GM12878 (cell line): Measurements from ENCODE around the gene MSI2. TPM values are rescaled to one million over a fixed set of nuclear protein-coding genes. Genes with fewer than 3 reads are reported as not detected.

Source experiments
- CUX1 ChIP-seq: IDR thresholded peaks from 2 replicates; pipeline ENCODE4 v1.6.1; 2012; ENCODE audit warnings: improper control_type of control experiment, low read depth, low read length; ENCODE audit not compliant: insufficient replicate concordance
- E4F1 ChIP-seq: fragments of 450-650 bp; IDR thresholded peaks from 2 replicates; pipeline ENCODE4 v1.6.1; 2018; ENCODE audit warnings: borderline replicate concordance, mild to moderate bottlenecking; ENCODE audit not compliant: partially characterized antibody
- EP300 ChIP-seq, 2 experiments: fragments of 150-350 bp in 1 of 2; IDR thresholded peaks; 2 replicates each; pipeline ENCODE4 v1.6.1; 2011 to 2012; ENCODE audit warnings: low read depth in 2 of 2, low read length in 2 of 2, borderline replicate concordance in 1 of 2, improper control_type of control experiment in 1 of 2, inconsistent platforms in 1 of 2; ENCODE audit not compliant: control insufficient read depth in 1 of 2
- FOXK2 ChIP-seq: fragments of 450-650 bp; IDR thresholded peaks from 2 replicates; pipeline ENCODE4 v1.6.1; 2017; ENCODE audit warnings: mild to moderate bottlenecking, moderate library complexity
- GABPA ChIP-seq: IDR thresholded peaks from 2 replicates; pipeline ENCODE4 v1.6.1; 2014; ENCODE audit warnings: antibody characterized with exemption, low read depth, mild to moderate bottlenecking, inconsistent platforms
- GATAD2B ChIP-seq: fragments of 450-650 bp; conservative IDR thresholded peaks from 2 replicates; pipeline ENCODE4 v1.6.1; 2017; ENCODE audit warnings: low read depth, mild to moderate bottlenecking, moderate library complexity
- HSF1 ChIP-seq: fragments of 150-350 bp; IDR thresholded peaks from 2 replicates; pipeline ENCODE4 v1.6.1; 2014; ENCODE audit warnings: mild to moderate bottlenecking, low read depth, low read length
- MEF2B ChIP-seq: fragments of 450-650 bp; IDR thresholded peaks from 2 replicates; pipeline ENCODE4 v1.6.1; 2018; ENCODE audit warnings: mild to moderate bottlenecking, moderate library complexity; ENCODE audit not compliant: partially characterized antibody, poor library complexity, severe bottlenecking
- MYC ChIP-seq: IDR thresholded peaks from 2 replicates; pipeline ENCODE4 v1.6.1; 2011; ENCODE audit warnings: mild to moderate bottlenecking, low read length, moderate library complexity, inconsistent platforms; ENCODE audit not compliant: insufficient read depth, insufficient replicate concordance, insufficient read length, severe bottlenecking
- NR2F1 ChIP-seq: fragments of 450-650 bp; conservative IDR thresholded peaks from 2 replicates; pipeline ENCODE4 v1.6.1; 2017; ENCODE audit warnings: mild to moderate bottlenecking
- PAX5 ChIP-seq: IDR thresholded peaks from 2 replicates; pipeline ENCODE4 v1.6.1; 2011; ENCODE audit warnings: low read depth, low read length, borderline replicate concordance
- PML ChIP-seq: IDR thresholded peaks from 2 replicates; pipeline ENCODE4 v1.6.1; 2012; ENCODE audit warnings: low read length, inconsistent platforms
- POLR2AphosphoS5 ChIP-seq: IDR thresholded peaks from 2 replicates; pipeline ENCODE4 v1.6.1; 2011; ENCODE audit warnings: mild to moderate bottlenecking, low read length, inconsistent platforms
- POU2F2 ChIP-seq: IDR thresholded peaks from 3 replicates; pipeline ENCODE4 v1.6.1; 2011; ENCODE audit warnings: low read depth, mild to moderate bottlenecking, low read length, borderline replicate concordance
- RUNX3 ChIP-seq: IDR thresholded peaks from 2 replicates; pipeline ENCODE4 v1.6.1; 2012; ENCODE audit warnings: low read length, inconsistent platforms
- SIN3A ChIP-seq: IDR thresholded peaks from 2 replicates; pipeline ENCODE4 v1.6.1; 2012; ENCODE audit warnings: low read depth, low read length, improper control_type of control experiment
- SMAD1 ChIP-seq: fragments of 450-650 bp; IDR thresholded peaks from 2 replicates; pipeline ENCODE4 v1.6.1; 2018; ENCODE audit warnings: mild to moderate bottlenecking, low read depth; ENCODE audit not compliant: partially characterized antibody
- SP1 ChIP-seq: IDR thresholded peaks from one replicate; pipeline ENCODE4 v1.6.1; 2011; ENCODE audit warnings: low read depth, low read length
- TCF12 ChIP-seq: IDR thresholded peaks from 2 replicates; pipeline ENCODE4 v1.6.1; 2011; ENCODE audit warnings: low read depth, mild to moderate bottlenecking, low read length
- polyA plus RNA-seq, 11 experiments: library from polyadenylated mRNA; depleted of rRNA in 4 of 11; unstranded in 6 of 11; stranded (reverse) in 5 of 11; fragments of >200 nt; fragmentation: Nextera tagmentation in 4 of 11; fragmentation: Illumina TruSeq in 1 of 11; extraction: Ambion mirVana in 4 of 11; extraction: Trizol in 1 of 11; gene quantifications; 1 replicate in 1 of 11; 2 replicates in 10 of 11; pipeline versions ENCODE4 v1.2.1 to v1.2.3, GENCODE V29; 2011 to 2016; ENCODE audit warnings: inconsistent platforms in 2 of 11, missing spikeins in 2 of 11, low read depth in 1 of 11
- total RNA-seq, 4 experiments: library from RNA; depleted of rRNA in 3 of 4; stranded (reverse); fragments of >200 nt in 3 of 4; fragmentation: Illumina TruSeq in 1 of 4; extraction: Trizol in 1 of 4; gene quantifications; 2 replicates each; pipeline versions ENCODE4 v1.2.1 to v1.2.3, GENCODE V29; 2013 to 2021

MSI2 gene
- total and polyA plus RNA-seq, 10 of the 15 experiments (the other 5 are each of a cell fraction or from before 2014, with no cell fraction given): 6.1 to 76.1 (median 42.0) TPM

- TF ChIP-seq CUX1: no peak
- no peak for TF ChIP-seq RUNX3
- 0 out of 2 replicates have a peak, but pooled peaks have one; percentile 40 for TF ChIP-seq GATAD2B
- no peak for TF ChIP-seq FOXK2
- TF ChIP-seq EP300 (IDR thresholded peaks at IDR 0.05; ENCODE audit: borderline replicate concordance in 1 of 2, control insufficient read depth in 1 of 2, low read depth in 2 of 2, low read length in 2 of 2): 0 out of 4 replicates have a peak, but pooled peaks of 1 of the 2 experiments have one; percentile 26
- TF ChIP-seq HSF1: no peak
- TF ChIP-seq SMAD1: peak; percentile 84
- peak; percentile 49; the same call in 1 of the 2 replicates for TF ChIP-seq TCF12
- peak; percentile 29 for TF ChIP-seq MEF2B
- no peak for TF ChIP-seq PAX5
- peak; percentile 54; the same call in 1 of the 2 replicates for TF ChIP-seq POLR2AphosphoS5
- TF ChIP-seq SIN3A: no peak
- TF ChIP-seq NR2F1: peak; percentile 57; the same call in 1 of the 2 replicates
- TF ChIP-seq POU2F2: no peak
- TF ChIP-seq GABPA: no peak
- no peak for TF ChIP-seq E4F1
- TF ChIP-seq MYC: no peak
- no peak for TF ChIP-seq PML
- TF ChIP-seq SP1: no peak
These were observed 348.7 kb downstream of the MSI2 start (continued) for GRCh38 chr17:57604771-57605674.
